Measurements from ENCODE around the gene RNF20.
"Not testable (repeated sequence)": the region's sequence is repeated elsewhere in the genome, so short reads cannot be mapped to it uniquely, and the experiment has no call there.

Gene RNF20

GRCh38 chr9:101533334-101534204, at the start of gene RNF20:
Gene RNF20 (plus strand): TSS chr9:101533853. CDS start chr9:101535424, 1,571 bp downstream.
- DNase-seq (ENCODE audit: low read depth in 2 of 2) = peak; percentile 98 to 99

DNA sequence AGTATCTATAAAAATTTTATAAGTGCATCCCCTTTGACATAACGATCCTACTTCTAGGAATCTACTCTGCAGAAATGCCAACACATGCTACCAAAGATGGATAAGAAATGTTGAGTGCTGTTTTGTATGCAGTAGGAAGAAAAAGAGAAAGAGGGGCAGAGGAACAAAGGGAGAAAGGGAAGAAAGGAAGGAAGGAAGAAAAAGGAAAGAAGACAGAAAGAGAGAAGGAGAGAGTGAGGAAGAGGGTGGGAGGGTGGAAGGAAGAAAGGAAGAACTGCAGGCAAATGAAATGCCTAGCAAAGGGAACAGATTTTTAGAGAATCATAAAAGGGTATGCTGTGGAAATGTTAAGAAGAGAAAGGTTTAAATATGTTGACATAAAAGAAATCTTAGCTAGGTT, 49.6 kb upstream of the RNF20 start:
- DNase-seq (ENCODE audit: low read depth in 2 of 2) = no peak

GRCh38 chr9:101485924-101486692, 47.5 kb upstream of the RNF20 start:
- no peak for DNase-seq (ENCODE audit: low read depth in 2 of 2)

- no peak for DNase-seq (ENCODE audit: low read depth in 2 of 2)
These were observed 46.8 kb upstream of the RNF20 start for GRCh38 chr9:101486693-101487442.

- no peak for DNase-seq (ENCODE audit: low read depth in 2 of 2)
These were observed 46.2 kb upstream of the RNF20 start for GRCh38 chr9:101487443-101487840.

DNA sequence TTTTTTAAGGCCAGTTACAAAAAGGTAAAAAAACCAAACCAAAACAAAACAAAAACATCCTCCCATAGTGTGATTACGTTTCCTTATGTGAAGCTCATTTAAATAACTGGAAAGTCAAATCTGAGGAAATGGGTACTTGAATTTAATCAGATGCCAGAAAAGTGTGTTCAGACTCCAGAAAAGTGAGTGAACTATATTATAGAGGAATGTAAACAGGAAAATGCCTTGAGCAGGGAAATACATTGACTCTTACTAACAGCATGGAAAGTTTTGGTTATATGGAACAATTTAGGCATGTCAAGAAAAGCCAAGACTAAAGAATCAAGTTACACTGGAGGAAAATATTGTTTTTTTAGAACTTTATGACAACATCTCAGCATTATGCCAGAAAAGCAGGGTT, 37.8 kb upstream of the RNF20 start:
- no peak for DNase-seq (ENCODE audit: low read depth in 2 of 2)

DNA sequence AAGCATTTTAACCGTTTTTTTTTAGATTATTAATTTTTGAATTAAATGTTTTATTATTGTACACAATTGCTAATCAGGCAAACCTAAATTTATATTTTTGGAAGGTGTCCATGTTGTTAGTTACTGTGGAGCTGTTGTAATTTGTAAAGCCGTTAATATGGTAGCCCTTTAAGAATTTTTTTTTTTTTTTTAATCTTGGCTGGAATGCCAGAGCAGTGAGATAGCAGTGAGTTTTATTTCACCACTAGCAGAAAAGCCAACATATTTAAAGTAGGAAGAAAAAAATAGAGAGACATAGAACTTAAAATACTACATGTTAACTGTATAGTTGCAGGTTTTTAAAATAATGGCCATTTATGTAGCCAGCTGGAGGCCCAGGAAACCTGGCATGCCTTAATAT, 35.3 kb upstream of the RNF20 start:
- no peak for DNase-seq (ENCODE audit: low read depth in 2 of 2)

- DNase-seq (ENCODE audit: low read depth in 2 of 2) = no peak
These were observed 29.5 kb upstream of the RNF20 start for GRCh38 chr9:101504188-101504587.

- no peak for DNase-seq (ENCODE audit: low read depth in 2 of 2)
These were observed 25.4 kb upstream of the RNF20 start for GRCh38 chr9:101508211-101508610.

DNA sequence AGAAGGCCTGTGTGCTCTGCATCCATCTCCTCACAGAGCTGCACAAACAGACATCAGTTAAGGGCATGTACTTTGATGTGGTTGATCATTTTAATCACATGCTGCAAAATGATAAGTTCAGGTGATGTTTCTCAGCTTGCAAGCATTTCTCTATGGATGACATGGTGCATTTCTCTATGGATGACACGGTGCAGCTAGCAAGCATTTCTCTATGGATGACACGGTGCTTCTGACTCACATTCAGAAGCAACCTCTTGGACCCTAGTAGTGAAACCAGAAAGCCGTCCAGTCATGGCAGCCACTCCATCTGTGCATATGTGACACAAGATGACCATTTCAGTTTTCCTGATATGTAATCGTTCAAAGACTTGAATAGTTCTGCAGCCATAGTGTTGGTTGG, 24.1 kb upstream of the RNF20 start:
- DNase-seq (ENCODE audit: low read depth in 2 of 2) = no peak

- no peak for DNase-seq (ENCODE audit: low read depth in 2 of 2)
These were observed 23.2 kb upstream of the RNF20 start for GRCh38 chr9:101510459-101510858.

- DNase-seq (ENCODE audit: low read depth in 2 of 2) = no peak
These were observed 22.6 kb upstream of the RNF20 start for GRCh38 chr9:101511009-101511408.

DNA sequence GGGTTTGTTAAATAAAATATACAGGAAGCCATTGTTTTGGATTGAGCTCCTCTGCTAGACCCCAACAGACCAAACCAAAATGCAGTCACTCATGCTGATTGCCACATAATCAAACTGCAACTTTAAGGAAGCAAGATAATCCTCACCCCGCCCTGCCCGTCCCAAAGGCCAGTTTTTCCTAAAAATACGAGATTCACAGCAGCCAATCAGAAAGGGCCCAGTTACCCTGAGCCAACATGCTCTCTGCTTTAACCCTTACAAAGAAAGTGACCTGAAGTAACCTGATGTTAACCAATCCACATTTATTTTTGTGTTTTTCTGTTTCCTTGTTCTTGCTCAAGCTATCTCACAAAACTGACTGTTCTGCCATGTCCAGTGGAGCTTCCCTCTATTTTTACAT, 21.5 kb upstream of the RNF20 start:
- DNase-seq (ENCODE audit: low read depth in 2 of 2) = no peak

GRCh38 chr9:101513351-101513750, 20.3 kb upstream of the RNF20 start:
- DNase-seq (ENCODE audit: low read depth in 2 of 2) = no peak

- no peak for DNase-seq (ENCODE audit: low read depth in 2 of 2)
These were observed 19.6 kb upstream of the RNF20 start for GRCh38 chr9:101514071-101514470.

GRCh38 chr9:101516655-101517054, 17.0 kb upstream of the RNF20 start:
- DNase-seq (ENCODE audit: low read depth in 2 of 2) = no peak

- DNase-seq (ENCODE audit: low read depth in 2 of 2) = not testable (repeated sequence)
These were observed 15.2 kb upstream of the RNF20 start for GRCh38 chr9:101518489-101518888.

DNA sequence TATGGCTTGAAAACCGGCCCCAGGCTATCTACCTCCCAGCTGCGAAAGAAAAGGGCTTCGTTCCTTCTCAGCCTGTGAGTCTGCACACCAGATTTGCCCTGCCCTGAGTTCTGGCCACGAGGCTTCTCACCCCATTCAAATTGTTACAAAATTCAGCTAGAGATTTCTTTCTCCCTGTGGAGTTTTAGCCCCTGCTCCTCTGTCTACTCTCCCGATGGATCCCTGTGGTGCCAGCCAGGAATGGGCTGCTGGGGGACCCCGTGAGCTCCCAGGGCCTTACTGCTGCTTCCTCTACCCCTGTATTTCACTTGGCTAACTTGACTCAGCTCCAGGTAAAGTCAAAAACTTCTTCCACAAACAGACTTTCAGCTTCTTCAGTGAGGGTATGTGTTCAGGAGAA, 9.3 kb upstream of the RNF20 start:
- DNase-seq (ENCODE audit: low read depth in 2 of 2) = no peak

DNA sequence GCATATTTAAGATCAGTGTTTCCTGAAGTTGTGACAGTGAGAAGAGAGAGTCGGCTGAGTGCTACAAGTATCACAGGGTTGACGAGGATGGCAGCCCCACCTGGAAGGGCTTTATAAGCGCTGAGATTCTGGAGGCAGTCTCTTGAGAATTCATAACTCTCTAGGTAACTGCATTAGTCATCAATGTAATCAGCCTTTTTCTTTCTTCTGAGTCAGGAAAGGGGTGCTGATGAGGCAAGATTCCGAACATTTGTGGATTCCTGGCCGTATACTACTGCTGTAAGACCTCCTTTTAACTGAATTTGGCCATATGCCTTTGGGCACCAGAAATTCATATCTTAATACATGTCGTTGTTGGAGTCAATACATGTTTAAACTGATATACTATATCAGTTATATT, 6.6 kb upstream of the RNF20 start:
- no peak for DNase-seq (ENCODE audit: low read depth in 2 of 2)

DNA sequence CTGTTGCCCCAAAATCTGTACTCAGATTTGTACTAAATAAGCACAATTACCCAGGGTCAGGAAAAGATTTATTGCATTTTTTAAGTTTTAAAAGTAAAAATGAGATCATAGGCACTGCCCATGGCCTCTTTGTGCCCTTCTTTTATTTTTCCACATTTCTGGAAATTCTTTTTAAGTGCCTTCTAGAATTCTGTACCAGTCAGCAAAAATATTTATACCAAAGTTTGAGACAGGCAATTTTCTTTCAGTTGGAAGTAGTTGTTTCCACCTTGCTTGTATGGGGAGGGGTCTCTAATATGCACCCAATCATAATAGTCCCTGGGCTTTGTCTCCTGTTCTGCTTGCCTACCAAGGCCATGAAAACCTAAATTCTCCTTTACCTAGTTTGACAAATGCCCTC, 5.6 kb upstream of the RNF20 start:
- DNase-seq (ENCODE audit: low read depth in 2 of 2) = no peak

GRCh38 chr9:101530076-101530711, 3.5 kb upstream of the RNF20 start:
- peak; percentile 47 to 68 for DNase-seq (ENCODE audit: low read depth in 2 of 2)

- no peak for DNase-seq (ENCODE audit: low read depth in 2 of 2)
These were observed 2.7 kb downstream of the RNF20 start for GRCh38 chr9:101536351-101536750.

Measured in stimulated activated CD4-positive, alpha-beta T cell treated with anti-CD3 and anti-CD28 coated beads, Interleukin-15, amount 100 ng/mL, for 48 hours (primary cell).